Stimulated activated CD8-positive, alpha-beta memory T cell treated with anti-CD3 and anti-CD28 coated beads, Interleukin-4, amount 100 ng/mL, for 4 hours (primary cell): ENCODE results near the gene GNG12.
"Not testable (repeated sequence)": the region's sequence is repeated elsewhere in the genome, so short reads cannot be mapped to it uniquely, and the experiment has no call there.

Experiments
- DNase-seq, 2 donors: peaks; one replicate each; pipeline ENCODE4 v3.0.0-alpha.2; 2020; ENCODE audit warnings: low read depth in 2 of 2, low spot score in 1 of 2

Gene GNG12

DNA sequence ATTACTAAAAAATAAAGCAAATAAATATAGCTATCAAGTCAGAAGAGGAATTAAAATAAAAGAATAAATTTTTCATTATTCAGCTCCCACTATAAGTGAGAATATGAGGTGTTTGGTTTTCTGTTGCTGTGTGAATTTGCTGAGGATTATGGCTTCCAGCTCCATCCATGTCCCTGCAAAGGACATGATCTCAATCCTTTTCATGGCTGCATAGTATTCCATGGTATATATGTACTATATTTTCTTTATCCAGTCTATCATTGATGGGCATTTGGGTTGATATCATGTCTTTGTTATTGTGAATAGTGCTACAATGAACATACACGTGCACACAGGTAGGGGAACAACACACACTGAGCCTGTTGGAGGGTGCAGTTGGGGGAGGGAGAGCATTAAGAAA, 176.1 kb downstream of the GNG12 start:
- DNase-seq = not testable (repeated sequence)

GRCh38 chr1:67655581-67655980, 177.7 kb downstream of the GNG12 start:
- no peak for DNase-seq

GRCh38 chr1:67653304-67653703, 180.0 kb downstream of the GNG12 start:
- no peak for DNase-seq

- no peak for DNase-seq
These were observed 180.5 kb downstream of the GNG12 start for GRCh38 chr1:67652800-67653199.
